Mesenchymal stem cell (in vitro differentiated cells and primary cell): ENCODE data around the gene CYB5R4.

Experiments used
- DNase-seq: peaks from one replicate; pipeline ENCODE4 v3.0.0-alpha.2; 2013
- H2AFZ ChIP-seq: one replicate; pipeline ENCODE4 v1.6.1; 2013; ENCODE audit warnings: low read depth, mild to moderate bottlenecking, control low read depth, inconsistent platforms, low read length, moderate library complexity
- H2AK5ac ChIP-seq: 2 replicates; pipeline ENCODE4 v1.6.1; 2013; ENCODE audit warnings: low read length, moderate library complexity, mild to moderate bottlenecking, inconsistent platforms; ENCODE audit not compliant: severe bottlenecking
- H2BK120ac ChIP-seq: one replicate; pipeline ENCODE4 v1.6.1; 2013; ENCODE audit warnings: low read depth, mild to moderate bottlenecking, inconsistent platforms, low read length, moderate library complexity
- H2BK12ac ChIP-seq, 2 experiments: one replicate each; pipeline ENCODE4 v1.6.1; 2013; ENCODE audit warnings: inconsistent platforms in 2 of 2, low read length in 2 of 2, mild to moderate bottlenecking in 2 of 2, moderate library complexity in 2 of 2, control low read depth in 1 of 2
- H2BK15ac ChIP-seq: one replicate; pipeline ENCODE4 v1.6.1; 2013; ENCODE audit warnings: mild to moderate bottlenecking, low read depth, inconsistent platforms; ENCODE audit not compliant: poor library complexity, severe bottlenecking
- H2BK5ac ChIP-seq: 2 replicates; pipeline ENCODE4 v1.6.1; 2013; ENCODE audit warnings: low read depth, mild to moderate bottlenecking, low read length, control low read depth, inconsistent platforms; ENCODE audit not compliant: poor library complexity, severe bottlenecking
- H3K14ac ChIP-seq, 2 experiments: one replicate each; pipeline ENCODE4 v1.6.1; 2013; ENCODE audit warnings: inconsistent platforms in 2 of 2, low read length in 2 of 2, control low read depth in 1 of 2, mild to moderate bottlenecking in 1 of 2, moderate library complexity in 1 of 2
- H3K18ac ChIP-seq, 2 experiments: one replicate each; pipeline ENCODE4 v1.6.1; 2013; ENCODE audit warnings: inconsistent platforms in 2 of 2, low read length in 2 of 2, control low read depth in 1 of 2, low read depth in 1 of 2, mild to moderate bottlenecking in 1 of 2
- H3K23ac ChIP-seq, 2 experiments: one replicate each; pipeline ENCODE4 v1.6.1; 2013; ENCODE audit warnings: inconsistent platforms in 2 of 2, low read length in 2 of 2, mild to moderate bottlenecking in 2 of 2, moderate library complexity in 2 of 2, control low read depth in 1 of 2
- H3K27ac ChIP-seq: 2 replicates; pipeline ENCODE4 v1.5.1; 2013; ENCODE audit warnings: mild to moderate bottlenecking, moderate library complexity, low read length, control low read depth, inconsistent platforms; ENCODE audit not compliant: poor library complexity, severe bottlenecking
- H3K27me3 ChIP-seq, 2 experiments: 2 replicates each; pipeline versions ENCODE4 v1.6.1 to v1.7.0; 2013; ENCODE audit warnings: low read length in 2 of 2, mild to moderate bottlenecking in 2 of 2, moderate library complexity in 2 of 2, control low read depth in 1 of 2, inconsistent platforms in 1 of 2; ENCODE audit not compliant: control insufficient read depth in 1 of 2, insufficient read depth in 1 of 2
- H3K36me3 ChIP-seq, 2 experiments: 2 replicates each; pipeline versions ENCODE4 v1.6.1 to v1.7.0; 2013; ENCODE audit warnings: low read length in 2 of 2, control low read depth in 1 of 2, inconsistent platforms in 1 of 2, low read depth in 1 of 2, mild to moderate bottlenecking in 1 of 2; ENCODE audit not compliant: insufficient read depth in 2 of 2, control insufficient read depth in 1 of 2
- H3K4ac ChIP-seq, 2 experiments: one replicate each; pipeline ENCODE4 v1.6.1; 2013; ENCODE audit warnings: inconsistent platforms in 2 of 2, low read length in 2 of 2, mild to moderate bottlenecking in 2 of 2, moderate library complexity in 2 of 2, control low read depth in 1 of 2, low read depth in 1 of 2
- H3K4me1 ChIP-seq: 2 replicates; pipeline ENCODE4 v1.6.1; 2013; ENCODE audit warnings: low read depth, low read length, control low read depth; ENCODE audit not compliant: control insufficient read depth, insufficient read depth
- H3K4me2 ChIP-seq: 2 replicates; pipeline ENCODE4 v1.6.1; 2013; ENCODE audit warnings: low read length, mild to moderate bottlenecking, inconsistent platforms; ENCODE audit not compliant: poor library complexity, severe bottlenecking
- H3K4me3 ChIP-seq, 2 experiments: 2 replicates each; pipeline versions ENCODE4 v1.5.1 to v1.7.0; 2013; ENCODE audit warnings: low read length in 2 of 2, mild to moderate bottlenecking in 2 of 2, control low read depth in 1 of 2, low read depth in 1 of 2; ENCODE audit not compliant: insufficient read depth in 1 of 2
- H3K79me1 ChIP-seq: replicated peaks from 2 replicates; pipeline ENCODE4 v1.6.1; 2013; ENCODE audit warnings: mild to moderate bottlenecking, control low read depth, low read length, inconsistent platforms; ENCODE audit not compliant: poor library complexity, severe bottlenecking
- H3K9ac ChIP-seq: 2 replicates; pipeline ENCODE4 v1.7.0; 2013; ENCODE audit warnings: mild to moderate bottlenecking, low read length, moderate library complexity
- H3K9me3 ChIP-seq: 2 replicates; pipeline ENCODE4 v1.7.0; 2013; ENCODE audit warnings: mild to moderate bottlenecking, low read length; ENCODE audit not compliant: control insufficient read depth
- H4K8ac ChIP-seq: one replicate; pipeline ENCODE4 v1.6.1; 2013; ENCODE audit warnings: inconsistent platforms, mild to moderate bottlenecking, low read length, moderate library complexity
- H4K91ac ChIP-seq: one replicate; pipeline ENCODE4 v1.6.1; 2013; ENCODE audit warnings: mild to moderate bottlenecking, low read length, inconsistent platforms
- WGBS: methylation state at CpG from one replicate; pipeline ENCODE4 v1.1.7; 2013; ENCODE audit warnings: mixed read lengths; 5-methylcytosine and 5-hydroxymethylcytosine counted together

Gene CYB5R4

GRCh38 chr6:83824388-83824801 is 35.1 kb upstream of the CYB5R4 start:
- WGBS: 0% methylated on average over 3 of the region's 3 CpGs
- Histone ChIP-seq H2BK5ac (no peak overlapping the region), H3K4me3 (no peak overlapping the region), H2BK15ac (no peak overlapping the region), H3K36me3 (no peaks in the 10 kb centered on the region), H3K4me2 (peak overlapping the region; percentile 39), H3K23ac (no peak overlapping the region), H2AFZ (no peak overlapping the region), H3K79me1 (no peaks in the 10 kb centered on the region), H3K14ac (no peak overlapping the region), H3K27me3 (no peaks in the 10 kb centered on the region), H4K91ac (no peak overlapping the region), H3K9ac (no peak overlapping the region), H4K8ac (no peak overlapping the region), H2BK120ac (no peak overlapping the region), H3K27ac (no peak overlapping the region), H3K4ac (no peak overlapping the region), H3K4me1 (peaks cover 2% of the 10 kb centered on the region), H2BK12ac (no peak overlapping the region), H3K18ac (no peak overlapping the region), H3K9me3 (no peaks in the 10 kb centered on the region), H2AK5ac (no peak overlapping the region)
- peak; percentile 87 for DNase-seq

DNA sequence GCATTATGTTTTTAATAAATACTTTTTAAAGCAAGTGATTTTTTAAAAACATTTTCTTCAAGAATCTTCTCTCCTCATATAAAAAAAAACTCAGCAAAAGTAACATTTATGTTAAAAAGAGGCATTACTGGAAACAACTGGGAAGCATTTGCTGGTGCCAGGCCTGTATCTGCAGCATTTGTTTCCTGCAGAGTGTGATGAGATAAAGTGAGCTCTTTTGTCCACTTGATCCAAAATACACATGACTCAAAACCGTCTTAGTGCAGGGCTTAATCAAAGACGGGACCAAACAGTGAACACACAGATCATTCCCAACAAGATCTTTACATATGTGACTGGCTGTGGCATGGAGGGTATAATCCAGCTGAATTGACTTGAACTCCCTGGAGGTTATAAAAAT is 34.7 kb upstream of the CYB5R4 start:
- WGBS: no CpG with 5 or more reads among the region's 2 CpGs
- no peak overlapping the region for H3K23ac ChIP-seq
- no peak overlapping the region for H3K18ac ChIP-seq
- no peak overlapping the region for H2BK120ac ChIP-seq
- H3K27ac ChIP-seq: no peak overlapping the region
- H2BK15ac ChIP-seq: no peak overlapping the region
- no peak overlapping the region for H2BK12ac ChIP-seq
- H3K4ac ChIP-seq: no peak overlapping the region
- no peak overlapping the region for H2AFZ ChIP-seq
- H3K9me3 ChIP-seq: no peaks in the 10 kb centered on the region
- no peaks in the 10 kb centered on the region for H3K27me3 ChIP-seq
- DNase-seq: peak; percentile 35
- no peaks in the 10 kb centered on the region for H3K79me1 ChIP-seq
- H3K14ac ChIP-seq: no peak overlapping the region
- no peak overlapping the region for H4K8ac ChIP-seq
- H3K4me2 ChIP-seq: no peak overlapping the region
- H3K4me3 ChIP-seq: no peak overlapping the region
- H2BK5ac ChIP-seq: no peak overlapping the region
- peaks cover 2% of the 10 kb centered on the region for H3K4me1 ChIP-seq
- H2AK5ac ChIP-seq: no peak overlapping the region
- H4K91ac ChIP-seq: no peak overlapping the region
- no peaks in the 10 kb centered on the region for H3K36me3 ChIP-seq
- H3K9ac ChIP-seq: no peak overlapping the region

GRCh38 chr6:83827050-83827449 is 32.4 kb upstream of the CYB5R4 start:
- DNase-seq: peak; percentile 30
- H3K23ac ChIP-seq: no peak overlapping the region
- no peak overlapping the region for H4K8ac ChIP-seq
- H3K4me3 ChIP-seq: no peak overlapping the region
- H3K9me3 ChIP-seq: no peaks in the 10 kb centered on the region
- no peak overlapping the region for H3K18ac ChIP-seq
- no peak overlapping the region for H2BK120ac ChIP-seq
- H2AFZ ChIP-seq: no peak overlapping the region
- H3K36me3 ChIP-seq: no peaks in the 10 kb centered on the region
- H3K4me2 ChIP-seq: no peak overlapping the region
- H3K14ac ChIP-seq: no peak overlapping the region
- no peak overlapping the region for H4K91ac ChIP-seq
- no peak overlapping the region for H2AK5ac ChIP-seq
- WGBS: 57% methylated on average over 2 of the region's 2 CpGs
- no peaks in the 10 kb centered on the region for H3K79me1 ChIP-seq
- no peak overlapping the region for H3K27ac ChIP-seq
- no peak overlapping the region for H3K9ac ChIP-seq
- H2BK12ac ChIP-seq: no peak overlapping the region
- no peaks in the 10 kb centered on the region for H3K27me3 ChIP-seq
- H2BK15ac ChIP-seq: no peak overlapping the region
- no peak overlapping the region for H2BK5ac ChIP-seq
- peaks cover 2% of the 10 kb centered on the region for H3K4me1 ChIP-seq
- H3K4ac ChIP-seq: no peak overlapping the region

DNA sequence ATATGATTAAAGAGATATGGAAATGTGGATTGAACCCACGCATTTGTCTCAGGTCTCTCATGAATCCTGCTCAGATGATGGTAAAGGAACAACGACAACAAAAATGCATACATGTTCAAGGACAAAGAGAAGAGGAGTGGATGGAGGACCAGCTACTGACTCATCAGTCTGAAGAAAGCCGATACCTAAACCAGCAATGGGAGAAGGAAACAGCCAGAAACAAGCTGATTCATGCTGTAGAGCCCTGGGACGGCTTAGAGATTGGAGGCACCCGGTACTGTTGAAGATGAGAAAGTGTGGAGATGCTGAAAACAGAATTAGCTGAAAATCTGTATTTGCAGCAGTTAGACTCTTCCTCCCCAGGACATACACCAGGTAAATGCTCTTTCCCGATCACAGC is 20.8 kb upstream of the CYB5R4 start:
- Histone ChIP-seq H3K27me3 (peaks cover 0 to 3% of the 10 kb centered on the region in 2 experiments), H3K9ac (no peak overlapping the region), H3K4me2 (no peak overlapping the region), H3K79me1 (no peaks in the 10 kb centered on the region), H2BK15ac (no peak overlapping the region), H2AK5ac (no peak overlapping the region), H3K18ac (no peak overlapping the region), H3K14ac (no peak overlapping the region), H3K4me1 (no peaks in the 10 kb centered on the region), H3K9me3 (peaks cover 10% of the 10 kb centered on the region), H2BK5ac (no peak overlapping the region), H3K27ac (no peak overlapping the region), H3K36me3 (no peaks in the 10 kb centered on the region), H2AFZ (no peak overlapping the region), H4K8ac (no peak overlapping the region), H2BK12ac (no peak overlapping the region), H3K4me3 (no peak overlapping the region), H4K91ac (no peak overlapping the region), H3K23ac (no peak overlapping the region), H3K4ac (no peak overlapping the region), H2BK120ac (no peak overlapping the region)
- no peak for DNase-seq
- 84% methylated on average over 5 of the region's 6 CpGs for WGBS
